HK-2 (cell line): ENCODE data around the gene BRSK2.
"Not testable (repeated sequence)": the region's sequence is repeated elsewhere in the genome, so short reads cannot be mapped to it uniquely, and the experiment has no call there.

Experiments
- DNase-seq: peaks from one replicate; pipeline ENCODE4 v3.0.0-alpha.2; 2018; ENCODE audit not compliant: unreplicated experiment

BRSK2 gene

GRCh38 chr11:1389932-1390568, at the start of gene BRSK2:
Gene BRSK2 (plus strand): TSS chr11:1389934. CDS start chr11:1390285, 351 bp downstream.
- DNase-seq = no peak

GRCh38 chr11:1340111-1340510, 49.6 kb upstream of the BRSK2 start:
- no peak for DNase-seq

GRCh38 chr11:1341226-1341625, 48.5 kb upstream of the BRSK2 start:
- DNase-seq = not testable (repeated sequence)

GRCh38 chr11:1341928-1342524, 47.7 kb upstream of the BRSK2 start:
- no peak for DNase-seq

- DNase-seq = no peak
Observed at GRCh38 chr11:1342946-1343345, 46.8 kb upstream of the BRSK2 start.

- DNase-seq = no peak
Observed at GRCh38 chr11:1343391-1344055, 46.2 kb upstream of the BRSK2 start.

- no peak for DNase-seq
Observed at GRCh38 chr11:1344056-1344635, 45.6 kb upstream of the BRSK2 start.

GRCh38 chr11:1345737-1346513, 43.8 kb upstream of the BRSK2 start:
- DNase-seq = no peak

- no peak for DNase-seq
Observed at GRCh38 chr11:1346669-1347390, 42.9 kb upstream of the BRSK2 start.

GRCh38 chr11:1347411-1347999, 42.2 kb upstream of the BRSK2 start:
- not testable (repeated sequence) for DNase-seq

- no peak for DNase-seq
Observed at GRCh38 chr11:1348146-1348795, 41.5 kb upstream of the BRSK2 start.

GRCh38 chr11:1348796-1349326, 40.9 kb upstream of the BRSK2 start:
- no peak for DNase-seq

- no peak for DNase-seq
Observed at GRCh38 chr11:1349327-1350041, 40.2 kb upstream of the BRSK2 start.

- no peak for DNase-seq
Observed at GRCh38 chr11:1350086-1350725, 39.5 kb upstream of the BRSK2 start.

GRCh38 chr11:1351278-1351937, 38.3 kb upstream of the BRSK2 start:
- peak; percentile 45 for DNase-seq

- no peak for DNase-seq
Observed at GRCh38 chr11:1352696-1353382, 36.9 kb upstream of the BRSK2 start.

- no peak for DNase-seq
Observed at GRCh38 chr11:1353383-1354124, 36.2 kb upstream of the BRSK2 start.
